AG04449 (cell line): ENCODE measurements around the gene VAMP8.
"Not testable (repeated sequence)": the region's sequence is repeated elsewhere in the genome, so short reads cannot be mapped to it uniquely, and the experiment has no call there.

Experiments
- CTCF ChIA-PET: fragments of 350-600 bp; formaldehyde crosslinking; extraction: SDS; loops from one replicate; lab custom pipeline; 2021; ENCODE audit warnings: antibody characterized with exemption; lab: Yijun Ruan, JAX
- POLR2A ChIA-PET: fragments of 400-600, 350-600 bp; formaldehyde crosslinking; extraction: SDS; loops from one replicate; lab custom pipeline; 2020; ENCODE audit warnings: antibody characterized with exemption, inconsistent platforms; lab: Yijun Ruan, JAX
- DNase-seq: peaks from one replicate; pipeline ENCODE4 v3.0.0-alpha.2; 2010; ENCODE audit warnings: low read depth, low spot score
- H3K4me3 ChIP-seq: 2 replicates; pipeline ENCODE4 v1.5.1; 2011; ENCODE audit warnings: low read depth, mild to moderate bottlenecking, control low read depth, low read length
- TF ChIP-seq, protein P1 (sequence below): IDR thresholded peaks from one replicate; pipeline ENCODE4 v1.5.1; 2011; ENCODE audit warnings: mild to moderate bottlenecking, moderate library complexity, low read length, control low read depth, inconsistent platforms; ENCODE audit not compliant: insufficient read depth; ENCODE audit errors: missing control alignments

Gene VAMP8

DNA sequence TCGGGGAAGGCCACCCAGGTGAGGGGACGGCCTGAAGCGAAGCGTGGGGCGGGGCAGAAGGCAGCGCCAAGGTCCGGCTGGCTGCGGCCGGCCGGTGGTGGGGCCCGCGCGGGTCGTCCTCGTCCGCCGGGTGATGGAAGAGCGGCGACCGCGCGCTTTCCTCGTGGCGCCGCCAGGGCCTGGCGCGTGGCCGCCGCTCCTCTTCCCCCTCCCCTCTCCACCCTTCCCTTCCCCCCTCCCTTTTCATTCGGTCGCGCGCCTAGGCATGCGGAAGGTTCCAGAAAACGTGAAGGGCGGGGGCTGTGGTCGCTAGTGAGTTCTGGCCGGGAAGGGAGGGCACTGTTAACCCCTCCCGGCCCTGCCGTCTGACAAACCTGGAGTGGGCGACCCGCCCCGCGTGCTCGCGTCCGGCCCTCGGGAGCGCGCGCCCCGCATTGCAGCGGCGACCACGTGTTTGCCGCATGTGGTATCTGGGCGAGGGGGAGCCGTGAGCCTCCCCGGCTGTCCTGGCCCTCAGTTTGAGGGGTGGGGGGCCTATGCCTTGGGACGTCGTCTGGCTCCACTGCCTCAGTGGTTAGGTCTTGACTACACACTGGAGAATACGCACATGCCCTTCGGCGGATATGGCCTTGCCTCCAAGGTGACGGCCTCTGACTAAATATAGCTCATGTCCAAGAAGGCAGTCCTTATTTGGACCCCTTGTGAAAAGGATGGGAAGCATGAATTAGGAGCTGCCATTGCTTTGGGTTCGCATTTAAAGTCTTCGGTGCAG, 37.8 kb upstream of the VAMP8 start:
- TF ChIP-seq, protein P1, sequence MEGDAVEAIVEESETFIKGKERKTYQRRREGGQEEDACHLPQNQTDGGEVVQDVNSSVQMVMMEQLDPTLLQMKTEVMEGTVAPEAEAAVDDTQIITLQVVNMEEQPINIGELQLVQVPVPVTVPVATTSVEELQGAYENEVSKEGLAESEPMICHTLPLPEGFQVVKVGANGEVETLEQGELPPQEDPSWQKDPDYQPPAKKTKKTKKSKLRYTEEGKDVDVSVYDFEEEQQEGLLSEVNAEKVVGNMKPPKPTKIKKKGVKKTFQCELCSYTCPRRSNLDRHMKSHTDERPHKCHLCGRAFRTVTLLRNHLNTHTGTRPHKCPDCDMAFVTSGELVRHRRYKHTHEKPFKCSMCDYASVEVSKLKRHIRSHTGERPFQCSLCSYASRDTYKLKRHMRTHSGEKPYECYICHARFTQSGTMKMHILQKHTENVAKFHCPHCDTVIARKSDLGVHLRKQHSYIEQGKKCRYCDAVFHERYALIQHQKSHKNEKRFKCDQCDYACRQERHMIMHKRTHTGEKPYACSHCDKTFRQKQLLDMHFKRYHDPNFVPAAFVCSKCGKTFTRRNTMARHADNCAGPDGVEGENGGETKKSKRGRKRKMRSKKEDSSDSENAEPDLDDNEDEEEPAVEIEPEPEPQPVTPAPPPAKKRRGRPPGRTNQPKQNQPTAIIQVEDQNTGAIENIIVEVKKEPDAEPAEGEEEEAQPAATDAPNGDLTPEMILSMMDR = no peak
- peak overlapping the region; percentile 99 for H3K4me3 ChIP-seq

DNA sequence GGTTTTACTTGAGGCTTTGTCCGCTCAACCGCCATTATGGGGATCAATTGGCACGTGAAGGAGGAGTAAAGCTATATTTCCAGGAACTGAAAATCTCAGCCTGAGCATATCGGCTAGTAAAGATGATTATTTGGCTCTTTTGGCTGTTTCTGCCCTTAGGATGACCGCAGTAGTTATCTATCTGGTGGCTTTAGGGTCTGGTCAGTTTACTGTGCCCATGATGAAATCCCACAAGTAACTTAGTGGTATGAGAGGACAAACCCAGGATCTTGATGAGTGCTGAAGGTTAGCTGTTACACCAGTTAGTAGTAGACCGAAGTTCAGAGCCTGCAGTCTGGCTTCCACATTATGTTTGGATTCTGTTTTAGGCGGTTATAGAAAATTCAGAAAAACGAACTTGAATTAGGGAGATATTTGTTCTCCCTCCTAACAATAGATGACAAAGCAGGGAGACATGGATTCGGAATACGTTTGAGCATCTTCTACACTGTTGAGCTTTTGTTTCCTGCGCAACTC, 37.2 kb upstream of the VAMP8 start:
- CTCF ChIA-PET = interaction anchor here (0.8 to 30.0 kb wide), 4 partner anchors 11 to 107 kb away, joined by 3 to 922 read pairs (median 54); partner anchors contain the start of gene SH2D6
- POLR2A ChIA-PET = interaction anchor here (0.6 to 5.7 kb wide), 20 partner anchors 9 to 186 kb away, joined by 3 to 103 read pairs (median 19); partner anchors contain the start of genes ELMOD3, GGCX, RETSAT and RNF181
- DNase-seq = no peak
- H3K4me3 ChIP-seq = peak overlapping the region; percentile 99
- TF ChIP-seq, protein P1 = no peak

More for the DNA sequence above, 37.8 kb upstream of the VAMP8 start:
- CTCF ChIA-PET = interaction anchor here (0.8 to 30.0 kb wide), 11 partner anchors 9 to 471 kb away, joined by 3 to 922 read pairs (median 4); partner anchors contain the start of gene SH2D6
- DNase-seq = no peak
- POLR2A ChIA-PET = interaction anchor here (0.6 to 5.7 kb wide), 42 partner anchors 9 to 212 kb away, joined by 3 to 103 read pairs (median 6); partner anchors contain the start of genes C2orf68, ELMOD3, GGCX and RETSAT

DNA sequence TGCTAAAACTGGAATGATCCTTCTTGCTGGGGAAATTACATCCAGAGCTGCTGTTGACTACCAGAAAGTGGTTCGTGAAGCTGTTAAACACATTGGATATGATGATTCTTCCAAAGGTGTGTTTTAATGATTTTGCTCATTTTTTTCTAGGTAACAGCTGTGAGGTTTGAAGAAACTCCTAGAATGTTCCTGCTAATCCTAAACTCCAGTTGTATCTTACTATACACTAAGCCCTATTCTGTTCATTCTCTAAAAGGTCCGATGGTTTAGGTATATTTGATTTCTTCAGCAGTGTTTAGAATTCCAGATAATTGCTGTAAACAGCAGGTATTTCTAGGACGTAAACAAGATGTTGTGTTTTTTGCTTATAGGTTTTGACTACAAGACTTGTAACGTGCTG, 36.1 kb upstream of the VAMP8 start:
- TF ChIP-seq, protein P1 = no peak
- ChIA-PET POLR2A (interaction anchor here (3.2 to 5.7 kb wide), 8 partner anchors 8 to 187 kb away, joined by 27 to 103 read pairs (median 47); partner anchors contain the start of genes ELMOD3, RETSAT and SH2D6), CTCF (interaction anchor here (8.6 to 30.0 kb wide), 2 partner anchors 10 to 108 kb away, joined by 104 to 922 read pairs; partner anchors contain the start of gene SH2D6)
- H3K4me3 ChIP-seq = peak overlapping the region; percentile 99
- DNase-seq = no peak

DNA sequence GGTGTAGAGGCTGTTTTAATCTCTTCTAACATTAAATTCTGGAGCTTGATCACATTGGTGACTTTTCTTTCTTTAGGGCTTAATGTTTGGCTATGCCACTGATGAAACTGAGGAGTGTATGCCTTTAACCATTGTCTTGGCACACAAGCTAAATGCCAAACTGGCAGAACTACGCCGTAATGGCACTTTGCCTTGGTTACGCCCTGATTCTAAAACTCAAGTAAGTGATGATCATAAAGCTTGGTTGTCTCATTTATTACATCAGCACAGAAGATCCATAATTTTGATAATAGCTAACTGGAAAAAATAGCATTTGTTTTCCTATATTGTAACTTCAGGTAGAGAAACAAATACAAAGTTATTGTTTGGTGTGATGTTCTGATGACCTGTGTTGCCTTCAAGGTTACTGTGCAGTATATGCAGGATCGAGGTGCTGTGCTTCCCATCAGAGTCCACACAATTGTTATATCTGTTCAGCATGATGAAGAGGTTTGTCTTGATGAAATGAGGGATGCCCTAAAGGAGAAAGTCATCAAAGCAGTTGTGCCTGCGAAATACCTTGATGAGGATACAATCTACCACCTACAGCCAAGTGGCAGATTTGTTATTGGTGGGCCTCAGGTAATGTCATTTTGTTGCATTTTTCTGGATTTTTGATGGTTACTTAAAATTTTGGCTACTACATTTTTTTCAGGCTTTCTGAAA, 35.5 kb upstream of the VAMP8 start:
- H3K4me3 ChIP-seq = peak overlapping the region; percentile 99
- TF ChIP-seq, protein P1 = no peak
- ChIA-PET POLR2A (interaction anchor here (1.1 to 5.7 kb wide), 5 partner anchors 7 to 177 kb away, joined by 3 to 103 read pairs (median 47); partner anchors contain the start of gene SH2D6), CTCF (interaction anchor here (8.6 to 30.0 kb wide), 2 partner anchors 10 to 109 kb away, joined by 104 to 922 read pairs; partner anchors contain the start of gene SH2D6)
- DNase-seq = no peak

GRCh38 chr2:85542777-85543176, 34.6 kb upstream of the VAMP8 start:
- ChIA-PET POLR2A (interaction anchor here (0.5 to 5.7 kb wide), 5 partner anchors 97 to 178 kb away, joined by 3 to 103 read pairs (median 3); partner anchors contain the start of gene SH2D6), CTCF (interaction anchor here (8.6 to 30.0 kb wide), 2 partner anchors 9 to 110 kb away, joined by 104 to 922 read pairs; partner anchors contain the start of gene SH2D6)
- no peak overlapping the region for H3K4me3 ChIP-seq
- TF ChIP-seq, protein P1 = no peak
- DNase-seq = no peak

- ChIA-PET CTCF (interaction anchor here (8.6 to 30.0 kb wide), 2 partner anchors 7 to 111 kb away, joined by 104 to 922 read pairs; partner anchors contain the start of gene SH2D6), POLR2A (interaction anchor here (0.8 to 3.0 kb wide), 5 partner anchors 40 to 190 kb away, joined by 3 to 9 read pairs (median 4); partner anchors contain the start of genes RETSAT and SH2D6)
- not testable (repeated sequence) for H3K4me3 ChIP-seq, DNase-seq
These were observed 33.1 kb upstream of the VAMP8 start for GRCh38 chr2:85544254-85544691.

- H3K4me3 ChIP-seq, DNase-seq: not testable (repeated sequence)
- POLR2A ChIA-PET = interaction anchor here (0.5 to 3.0 kb wide), 10 partner anchors 16 to 191 kb away, joined by 3 to 21 read pairs (median 4); partner anchors contain the start of genes GGCX, RETSAT and SH2D6
- CTCF ChIA-PET = interaction anchor here (0.7 to 30.0 kb wide), 5 partner anchors 10 to 112 kb away, joined by 3 to 922 read pairs (median 3); partner anchors contain the start of gene SH2D6
These were observed 32.2 kb upstream of the VAMP8 start for GRCh38 chr2:85544915-85545779.
